ENCODE results near the gene NFKB2. TPM values are rescaled to one million over a fixed set of nuclear protein-coding genes. Genes with fewer than 3 reads are reported as not detected.

The NFKB2 gene
- total RNA-seq, 2 donors from 2014 or later: 364 to 390 TPM

DNA sequence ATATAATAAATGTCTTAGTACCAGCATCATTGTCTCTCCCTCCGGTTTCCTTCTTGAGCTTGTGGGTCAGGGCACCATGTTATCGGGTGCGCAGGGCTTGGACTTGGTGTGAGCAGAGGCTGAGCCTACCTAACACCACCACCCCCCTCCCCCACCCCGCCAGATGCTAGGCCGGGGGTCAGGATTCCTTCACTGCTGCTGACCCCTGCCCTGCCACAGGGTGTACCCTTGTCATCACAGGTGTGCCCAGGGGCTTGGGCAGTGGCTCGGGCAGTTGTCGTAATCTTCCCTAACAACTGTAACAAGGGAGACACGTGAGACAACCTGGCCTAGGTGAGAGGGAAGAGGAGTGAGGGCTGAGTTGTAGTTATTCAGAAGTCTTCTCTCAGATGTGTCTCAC, 12.6 kb upstream of the NFKB2 start:
- peaks cover 2% of the 10 kb centered on the region for H3K4me1 Mint-ChIP-seq
- H3K36me3 Mint-ChIP-seq (ENCODE audit: low read depth): peaks cover 2% of the 10 kb centered on the region
- H3K27me3 Mint-ChIP-seq: no peaks in the 10 kb centered on the region
- DNase-seq (no peak), ATAC-seq (no peak)
- no peaks in the 10 kb centered on the region for H3K9me3 ChIP-seq (ENCODE audit: control insufficient read depth, low read length, poor library complexity, severe bottlenecking)
- H3K4me3 Mint-ChIP-seq: no peak overlapping the region
- no peak overlapping the region for H3K27ac Mint-ChIP-seq

DNA sequence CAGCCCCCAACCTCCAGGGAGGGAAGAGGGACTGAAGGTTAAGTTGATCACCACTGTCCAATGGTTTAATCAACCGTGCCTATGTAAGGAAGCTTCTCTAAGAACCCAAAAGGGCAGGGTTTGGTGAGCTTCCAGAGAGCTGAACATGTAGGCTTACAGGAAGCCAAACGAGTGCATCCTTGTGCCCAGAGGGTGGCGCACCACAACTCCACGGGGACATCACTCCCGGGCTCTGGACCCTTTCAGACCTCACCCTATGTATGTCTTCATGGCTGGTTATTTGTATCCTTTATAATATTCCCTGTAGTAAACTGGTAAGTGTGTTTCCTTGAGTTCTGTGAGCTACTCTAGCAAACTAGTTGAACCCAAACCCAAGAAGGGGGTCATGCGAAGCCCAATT, 11.5 kb upstream of the NFKB2 start:
- no peak overlapping the region for H3K4me3 Mint-ChIP-seq
- peaks cover 2% of the 10 kb centered on the region for H3K36me3 Mint-ChIP-seq (ENCODE audit: low read depth)
- no peak overlapping the region for H3K27ac Mint-ChIP-seq
- H3K4me1 Mint-ChIP-seq: peaks cover 2% of the 10 kb centered on the region
- DNase-seq: no peak
- H3K27me3 Mint-ChIP-seq: no peaks in the 10 kb centered on the region
- H3K9me3 ChIP-seq (ENCODE audit: control insufficient read depth, low read length, poor library complexity, severe bottlenecking): no peaks in the 10 kb centered on the region
- ATAC-seq: peak; percentile 35

DNA sequence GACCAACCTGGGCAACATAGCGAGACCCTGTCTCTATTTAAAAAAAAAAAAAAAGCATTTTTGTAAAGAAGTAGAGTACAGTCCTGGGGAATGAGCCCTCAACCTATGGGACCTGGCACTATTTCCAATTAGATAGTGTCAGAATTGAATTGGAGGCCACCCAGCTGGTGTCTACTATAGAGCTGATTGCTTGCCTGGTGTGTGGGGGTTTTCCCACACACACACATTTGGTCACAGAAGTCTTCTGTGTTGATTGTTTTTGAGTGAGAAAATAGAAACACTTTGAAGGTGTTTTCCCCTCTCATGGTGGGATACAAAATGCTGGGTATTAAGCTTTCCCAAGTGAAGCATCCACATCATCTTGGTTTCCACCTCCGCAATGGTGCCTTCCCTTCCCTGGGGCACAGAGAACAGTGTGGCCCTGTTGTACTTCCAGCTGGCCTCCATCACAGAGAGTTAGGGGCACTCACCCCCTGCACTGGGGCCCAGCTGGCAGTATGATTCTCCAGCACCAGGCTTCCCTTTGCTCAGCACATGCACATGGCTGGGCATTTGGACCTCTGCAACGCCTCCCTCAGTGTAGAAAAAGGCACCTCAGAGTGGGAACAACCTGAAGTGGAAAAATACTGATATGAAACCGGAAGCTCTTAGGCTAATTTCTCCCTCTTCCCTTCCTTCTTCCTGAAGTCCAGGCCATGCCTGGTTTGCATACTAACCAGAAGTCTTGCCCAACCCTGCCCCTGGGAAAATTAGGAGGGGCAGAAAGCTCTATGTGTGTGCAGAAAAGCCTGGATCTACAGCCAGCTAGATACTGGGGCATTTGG, 10.7 kb upstream of the NFKB2 start:
- Mint-ChIP-seq H3K4me3 (no peak overlapping the region), H3K27me3 (no peaks in the 10 kb centered on the region), H3K36me3 (ENCODE audit: low read depth) (peaks cover 2% of the 10 kb centered on the region), H3K27ac (no peak overlapping the region), H3K4me1 (peaks cover 2% of the 10 kb centered on the region)
- no peak for DNase-seq
- no peaks in the 10 kb centered on the region for H3K9me3 ChIP-seq (ENCODE audit: control insufficient read depth, low read length, poor library complexity, severe bottlenecking)
- ATAC-seq: peak; percentile 65

DNA sequence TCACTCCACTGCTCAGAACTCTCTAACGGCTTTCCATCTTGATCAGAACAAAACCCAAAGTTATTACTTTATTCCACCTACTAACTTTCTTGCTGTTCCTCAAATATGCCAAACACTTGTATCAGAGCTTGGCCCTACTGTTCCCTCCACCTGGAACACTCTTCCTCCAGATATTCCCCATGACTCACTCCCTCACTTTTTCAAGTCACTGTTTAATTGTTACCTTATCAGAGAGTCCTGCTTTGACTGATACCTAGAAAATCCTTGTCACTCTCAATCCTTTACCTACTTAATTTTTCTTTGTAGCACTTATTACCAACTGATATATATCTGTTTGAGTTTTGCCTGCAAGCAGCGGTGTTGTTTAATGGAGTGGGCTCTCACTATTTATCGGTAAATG, 5.6 kb upstream of the NFKB2 start:
- no peak overlapping the region for H3K4me3 Mint-ChIP-seq
- no peak overlapping the region for H3K27ac Mint-ChIP-seq
- DNase-seq (no peak), ATAC-seq (no peak)
- H3K4me1 Mint-ChIP-seq: peaks cover 17% of the 10 kb centered on the region
- no peaks in the 10 kb centered on the region for H3K9me3 ChIP-seq (ENCODE audit: control insufficient read depth, low read length, poor library complexity, severe bottlenecking)
- peaks cover 3% of the 10 kb centered on the region for H3K36me3 Mint-ChIP-seq (ENCODE audit: low read depth)
- no peaks in the 10 kb centered on the region for H3K27me3 Mint-ChIP-seq

DNA sequence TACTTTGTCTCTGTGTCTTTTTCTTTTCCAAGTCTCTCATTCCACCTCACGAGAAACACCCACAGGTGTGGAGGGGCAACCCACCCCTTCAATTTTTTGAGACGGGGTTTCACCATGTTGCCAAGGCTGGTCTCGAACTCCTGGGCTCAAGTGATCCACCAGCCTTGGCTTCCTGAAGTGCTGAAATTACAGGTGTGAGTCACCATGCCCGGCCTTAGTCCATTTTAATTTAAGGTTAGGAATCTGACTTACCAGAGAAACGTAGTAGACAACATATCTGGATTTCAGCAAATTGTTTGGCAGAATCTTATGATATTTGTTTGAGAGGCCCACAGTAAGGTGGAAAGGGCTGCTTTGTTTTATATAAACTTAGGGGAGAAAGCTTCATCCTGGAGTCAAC, 3.2 kb upstream of the NFKB2 start:
- Mint-ChIP-seq H3K27ac (no peak overlapping the region), H3K27me3 (no peaks in the 10 kb centered on the region), H3K36me3 (ENCODE audit: low read depth) (peaks cover 3% of the 10 kb centered on the region), H3K4me3 (no peak overlapping the region), H3K4me1 (peaks cover 31% of the 10 kb centered on the region)
- ATAC-seq (no peak), DNase-seq (no peak)
- no peaks in the 10 kb centered on the region for H3K9me3 ChIP-seq (ENCODE audit: control insufficient read depth, low read length, poor library complexity, severe bottlenecking)

DNA sequence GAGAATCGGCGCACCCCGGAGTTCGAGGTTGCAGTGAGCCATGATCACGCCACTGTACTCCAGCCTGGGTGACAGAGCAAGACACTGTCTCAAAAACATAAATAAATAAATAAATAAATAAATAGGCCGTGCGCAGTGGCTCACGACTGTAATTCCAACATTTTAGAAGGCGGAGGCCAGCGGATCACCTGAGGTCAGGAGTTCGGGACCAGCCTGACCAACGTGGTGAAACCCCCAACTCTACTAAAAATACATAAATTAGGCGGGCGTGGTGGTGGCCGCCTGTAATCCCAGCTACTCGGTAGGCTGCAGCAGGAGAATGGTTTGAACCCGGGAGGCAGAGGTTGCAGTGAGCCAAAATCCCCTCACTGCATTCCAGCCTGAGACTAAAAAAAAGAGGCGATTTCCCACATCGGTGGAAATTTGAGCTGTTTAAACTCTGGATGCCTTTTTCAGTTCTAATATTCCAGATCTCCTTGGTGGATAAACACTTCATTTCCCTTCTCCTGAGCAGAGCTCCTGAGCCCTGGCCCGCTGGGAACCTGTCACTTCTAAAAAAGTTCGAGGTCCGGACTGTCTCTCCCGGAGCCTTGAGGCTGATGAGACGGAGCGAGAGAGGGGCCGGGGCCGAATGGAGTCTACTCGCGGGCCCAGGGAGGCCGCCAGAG, 2.0 kb upstream of the NFKB2 start:
- H3K27me3 Mint-ChIP-seq: no peaks in the 10 kb centered on the region
- DNase-seq (no peak), ATAC-seq (no peak)
- peak overlapping the region; percentile 99 for H3K27ac Mint-ChIP-seq
- H3K4me3 Mint-ChIP-seq: peak overlapping the region; percentile 95
- H3K9me3 ChIP-seq (ENCODE audit: control insufficient read depth, low read length, poor library complexity, severe bottlenecking): no peaks in the 10 kb centered on the region
- H3K36me3 Mint-ChIP-seq (ENCODE audit: low read depth): peaks cover 3% of the 10 kb centered on the region
- peaks cover 38% of the 10 kb centered on the region for H3K4me1 Mint-ChIP-seq

DNA sequence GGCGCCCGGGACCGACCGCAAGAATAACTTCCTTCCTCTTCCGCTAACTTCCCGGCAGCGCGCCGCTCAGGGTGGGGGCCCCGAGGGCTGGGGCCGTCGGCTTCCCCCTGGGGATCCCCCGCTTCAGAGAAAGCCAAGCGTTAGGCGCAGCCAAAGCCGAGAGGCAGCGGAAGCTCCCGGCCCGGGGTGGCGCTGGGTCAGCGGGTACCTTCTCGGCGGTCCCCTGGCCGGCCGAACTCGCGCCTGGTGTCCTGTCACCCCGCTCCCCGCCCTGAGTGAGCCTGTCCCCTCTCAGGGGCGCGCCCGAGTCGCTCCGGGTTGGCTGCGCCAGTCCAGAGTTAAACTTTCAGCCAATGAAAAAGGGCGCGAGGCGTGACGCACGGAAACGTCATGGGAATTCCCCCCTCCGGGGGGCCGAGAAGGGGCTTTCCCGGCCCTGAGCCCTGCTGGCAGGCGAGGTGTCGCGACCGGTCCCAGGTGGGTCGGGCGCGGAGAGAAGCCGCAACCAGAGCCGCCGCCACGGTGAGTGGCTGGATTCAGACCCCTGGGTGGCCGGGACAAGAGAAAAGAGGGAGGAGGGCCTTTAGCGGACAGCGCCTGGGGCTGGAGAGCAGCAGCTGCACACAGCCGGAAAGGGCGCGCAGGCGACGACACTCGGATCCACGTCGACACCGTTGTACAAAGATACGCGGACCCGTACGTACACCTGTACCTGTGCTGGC, 1.3 kb upstream of the NFKB2 start:
- DNase-seq: peak; percentile 97 to 98 (median 97)
- H3K27me3 Mint-ChIP-seq: no peaks in the 10 kb centered on the region
- H3K36me3 Mint-ChIP-seq (ENCODE audit: low read depth): peaks cover 3% of the 10 kb centered on the region
- peak; percentile 80 for ATAC-seq
- H3K4me3 Mint-ChIP-seq: peak overlapping the region; percentile 95
- H3K4me1 Mint-ChIP-seq: peaks cover 43% of the 10 kb centered on the region
- no peaks in the 10 kb centered on the region for H3K9me3 ChIP-seq (ENCODE audit: control insufficient read depth, low read length, poor library complexity, severe bottlenecking)
- H3K27ac Mint-ChIP-seq: peak overlapping the region; percentile 99

DNA sequence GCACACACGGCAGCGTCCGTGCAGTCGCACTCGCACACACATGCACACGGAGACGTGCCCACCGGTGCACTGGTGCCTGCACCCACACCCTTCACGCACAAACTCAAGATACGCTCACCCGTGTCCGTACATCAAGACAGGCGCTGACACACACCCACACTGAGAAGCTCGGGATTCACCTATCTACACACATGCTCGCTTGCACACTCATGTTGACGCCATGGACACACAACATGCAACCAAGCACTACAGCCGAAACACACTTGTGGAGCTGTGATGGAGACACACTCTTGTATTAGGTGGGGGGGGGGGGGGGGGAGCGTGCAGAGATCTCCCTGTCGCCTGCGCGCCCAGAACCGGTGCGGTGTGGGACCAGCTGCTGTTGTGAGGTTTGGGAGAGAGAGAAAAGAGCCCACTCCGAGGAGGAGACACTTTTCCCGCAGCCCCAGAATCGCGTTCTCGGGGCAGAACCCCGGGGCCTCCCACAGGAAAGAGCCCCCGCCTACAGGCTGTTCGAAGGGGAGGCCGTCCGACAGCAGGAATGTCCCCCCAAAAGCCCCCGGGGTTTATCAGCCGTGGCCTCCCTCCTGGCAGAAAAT, 605 bp upstream of the NFKB2 start:
- H3K36me3 Mint-ChIP-seq (ENCODE audit: low read depth): peaks cover 3% of the 10 kb centered on the region
- H3K4me1 Mint-ChIP-seq: peaks cover 48% of the 10 kb centered on the region
- peak; percentile 20 for ATAC-seq

DNA sequence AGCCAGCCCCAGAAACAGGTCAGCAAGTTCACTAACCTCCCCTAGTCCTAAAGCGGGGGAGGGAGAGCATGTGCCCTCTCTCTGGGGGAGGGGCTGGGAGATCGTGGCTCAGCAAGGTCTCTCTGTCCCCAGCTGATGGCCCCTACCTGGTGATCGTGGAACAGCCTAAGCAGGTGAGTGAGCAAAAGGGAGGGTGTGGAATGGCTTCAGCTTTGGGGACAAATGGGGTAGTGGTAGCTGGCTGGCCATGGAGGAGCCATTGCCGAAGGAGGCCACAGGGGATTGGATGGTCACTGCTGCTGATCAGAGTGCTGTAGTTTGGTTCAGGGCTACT, 779 bp downstream of the NFKB2 start:
- DNase-seq (peak in 1 of 3 donors; percentile 15), ATAC-seq (no peak)
- Mint-ChIP-seq H3K36me3 (ENCODE audit: low read depth) (peaks cover 7% of the 10 kb centered on the region), H3K4me3 (peak overlapping the region; percentile 95), H3K4me1 (peaks cover 48% of the 10 kb centered on the region), H3K27ac (peak overlapping the region; percentile 99), H3K27me3 (no peaks in the 10 kb centered on the region)
- no peaks in the 10 kb centered on the region for H3K9me3 ChIP-seq (ENCODE audit: control insufficient read depth, low read length, poor library complexity, severe bottlenecking)

More for the DNA sequence above, 605 bp upstream of the NFKB2 start:
- no peaks in the 10 kb centered on the region for H3K27me3 Mint-ChIP-seq
- peak; percentile 41 to 61 (median 48) for DNase-seq
- peak overlapping the region; percentile 99 for H3K27ac Mint-ChIP-seq
- peak overlapping the region; percentile 95 for H3K4me3 Mint-ChIP-seq
- no peaks in the 10 kb centered on the region for H3K9me3 ChIP-seq (ENCODE audit: control insufficient read depth, low read length, poor library complexity, severe bottlenecking)

DNA sequence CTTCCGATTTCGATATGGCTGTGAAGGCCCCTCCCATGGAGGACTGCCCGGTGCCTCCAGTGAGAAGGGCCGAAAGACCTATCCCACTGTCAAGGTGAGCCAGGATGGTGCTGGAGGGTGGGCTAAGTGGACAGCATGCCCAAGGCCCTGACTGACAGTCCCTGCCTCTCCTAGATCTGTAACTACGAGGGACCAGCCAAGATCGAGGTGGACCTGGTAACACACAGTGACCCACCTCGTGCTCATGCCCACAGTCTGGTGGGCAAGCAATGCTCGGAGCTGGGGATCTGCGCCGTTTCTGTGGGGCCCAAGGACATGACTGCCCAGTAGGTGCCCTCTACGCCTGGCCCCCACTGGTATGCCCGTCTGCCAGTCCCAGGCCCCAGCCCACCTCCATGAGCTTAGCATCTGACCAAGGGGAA, 1.2 kb downstream of the NFKB2 start:
- H3K36me3 Mint-ChIP-seq (ENCODE audit: low read depth): peaks cover 7% of the 10 kb centered on the region
- ATAC-seq: no peak

DNA sequence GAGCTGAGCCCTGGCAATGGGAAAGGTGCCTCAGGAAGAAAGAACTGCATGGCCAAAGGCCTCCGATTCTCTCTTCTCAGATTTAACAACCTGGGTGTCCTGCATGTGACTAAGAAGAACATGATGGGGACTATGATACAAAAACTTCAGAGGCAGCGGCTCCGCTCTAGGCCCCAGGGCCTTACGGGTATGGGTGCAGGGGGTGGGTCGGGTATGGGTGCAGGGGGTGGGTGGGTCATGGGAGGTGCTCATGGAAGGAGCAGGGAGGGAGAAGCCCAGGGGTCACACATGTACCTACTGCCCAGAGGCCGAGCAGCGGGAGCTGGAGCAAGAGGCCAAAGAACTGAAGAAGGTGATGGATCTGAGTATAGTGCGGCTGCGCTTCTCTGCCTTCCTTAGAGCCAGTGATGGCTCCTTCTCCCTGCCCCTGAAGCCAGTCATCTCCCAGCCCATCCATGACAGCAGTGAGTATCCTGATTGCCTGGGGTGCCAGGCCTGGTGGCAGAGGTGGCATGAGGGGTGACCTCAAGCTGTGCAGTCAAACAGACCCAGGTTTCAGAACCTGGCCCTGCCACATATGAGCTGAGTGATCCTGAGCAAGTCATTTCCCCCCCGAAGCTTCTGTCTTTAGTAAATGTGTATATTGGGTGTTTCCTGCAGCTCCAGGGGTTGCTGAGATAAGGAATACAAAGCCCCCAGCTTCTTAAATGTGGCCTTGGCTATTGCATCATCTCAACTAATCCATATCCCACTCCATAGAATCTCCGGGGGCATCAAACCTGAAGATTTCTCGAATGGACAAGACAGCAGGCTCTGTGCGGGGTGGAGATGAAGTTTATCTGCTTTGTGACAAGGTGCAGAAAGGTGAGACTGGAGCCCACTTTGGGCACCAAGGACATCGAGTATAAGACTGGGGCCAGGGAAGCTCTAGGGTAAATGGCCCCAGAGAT, 2.0 kb downstream of the NFKB2 start:
- peak overlapping the region; percentile 95 for H3K4me3 Mint-ChIP-seq
- H3K36me3 Mint-ChIP-seq (ENCODE audit: low read depth): peaks cover 7% of the 10 kb centered on the region
- ATAC-seq (no peak), DNase-seq (peak in 1 of 3 donors; percentile 8)
- H3K9me3 ChIP-seq (ENCODE audit: control insufficient read depth, low read length, poor library complexity, severe bottlenecking): no peaks in the 10 kb centered on the region
- H3K27me3 Mint-ChIP-seq: no peaks in the 10 kb centered on the region
- peak overlapping the region; percentile 99 for H3K27ac Mint-ChIP-seq
- peaks cover 49% of the 10 kb centered on the region for H3K4me1 Mint-ChIP-seq

More for the DNA sequence above, 1.2 kb downstream of the NFKB2 start:
- peak overlapping the region; percentile 95 for H3K4me3 Mint-ChIP-seq
- H3K9me3 ChIP-seq (ENCODE audit: control insufficient read depth, low read length, poor library complexity, severe bottlenecking): no peaks in the 10 kb centered on the region
- H3K27me3 Mint-ChIP-seq: no peaks in the 10 kb centered on the region
- H3K4me1 Mint-ChIP-seq: peaks cover 48% of the 10 kb centered on the region
- H3K27ac Mint-ChIP-seq: peak overlapping the region; percentile 99
- no peak for DNase-seq
